K562 (cell line): ENCODE data around the gene ITGB5. TPM values are rescaled to one million over a fixed set of nuclear protein-coding genes. Genes with fewer than 3 reads are reported as not detected.

Experiments
- ATAC-seq: fragments of 200-7000 bp; cut with Tn5 transposase; 3 replicates; pipeline ENCODE4 v1.9.1; 2020; ENCODE audit warnings: moderate library complexity
- BruUV-seq: library from RNA; stranded (reverse); fragments of 400-500 nt; replicated peaks from 2 replicates; lab custom pipeline; 2021; lab: Mats Ljungman, UMichigan
- CTCF ChIA-PET: fragments of 300-600 bp; formaldehyde crosslinking; extraction: SDS; loops from one replicate; lab custom pipeline; 2021; ENCODE audit warnings: low intra/inter-chr PET ratio; lab: Yijun Ruan, JAX
- POLR2A ChIA-PET: fragments of 300-600, 350-650 bp; sonication (Branson Sonifier 250); formaldehyde crosslinking; extraction: SDS; loops from one replicate; lab custom pipeline; 2021; ENCODE audit warnings: antibody characterized with exemption, inconsistent platforms; lab: Yijun Ruan, JAX
- DNase-seq, 4 experiments: peaks; one replicate each; pipeline versions ENCODE4 v3.0.0 to v3.0.0-alpha.2; 2011 to 2018; ENCODE audit warnings: low spot score in 3 of 4, mixed read lengths in 3 of 4; ENCODE audit errors: extremely low read depth in 1 of 4
- FAIRE-seq: peaks from 2 replicates; lab custom pipeline; 2011; peaks lifted over from hg19 to GRCh38; lab: Jason Lieb, UNC
- H2AFZ ChIP-seq: 2 replicates; pipeline ENCODE4 v1.6.0; 2011; ENCODE audit warnings: low read depth, low read length, control low read depth, inconsistent platforms
- H3K27ac ChIP-seq: fragments of 200-600 bp; 3 replicates; pipeline ENCODE4 v1.8.0; 2011; ENCODE audit warnings: low read depth, mild to moderate bottlenecking, control low read depth, inconsistent platforms, low read length, moderate library complexity, mixed read lengths; ENCODE audit errors: extremely low read depth
- H3K27me3 ChIP-seq, 2 experiments: fragments of 300-600 bp in 1 of 2; 2 replicates in 1 of 2; 3 replicates in 1 of 2; pipeline versions ENCODE4 v1.6.0 to v1.8.0; 2011; ENCODE audit warnings: inconsistent platforms in 2 of 2, low read length in 2 of 2, mild to moderate bottlenecking in 1 of 2, mixed read lengths in 1 of 2, moderate library complexity in 1 of 2; ENCODE audit not compliant: control insufficient read depth in 2 of 2, insufficient read depth in 2 of 2
- H3K36me3 ChIP-seq: fragments of 300-600 bp; 3 replicates; pipeline ENCODE4 v1.8.0; 2011; ENCODE audit warnings: mild to moderate bottlenecking, low read length, inconsistent platforms; ENCODE audit not compliant: control insufficient read depth, insufficient read depth
- H3K4me1 ChIP-seq, 2 experiments: fragments of 200-600 bp in 1 of 2; replicated peaks in 1 of 2; 2 replicates in 1 of 2; 3 replicates in 1 of 2; pipeline versions ENCODE4 v1.5.1 to v1.8.0; 2011; ENCODE audit warnings: inconsistent platforms in 2 of 2, low read length in 2 of 2, mild to moderate bottlenecking in 1 of 2, mixed read lengths in 1 of 2, moderate library complexity in 1 of 2; ENCODE audit not compliant: control insufficient read depth in 2 of 2, insufficient read depth in 2 of 2
- H3K4me2 ChIP-seq: 2 replicates; pipeline ENCODE4 v1.6.1; 2011; ENCODE audit warnings: low read length, control low read depth, inconsistent platforms, mixed read lengths; ENCODE audit not compliant: insufficient read depth
- H3K4me3 ChIP-seq: fragments of 200-600 bp; sonication (generic), shearing (Covaris generic); 2 replicates; pipeline ENCODE4 v1.5.1; 2016; ENCODE audit warnings: control low read depth, inconsistent platforms
- H3K79me2 ChIP-seq: fragments of 200-600 bp; 3 replicates; pipeline ENCODE4 v1.8.0; 2011; ENCODE audit warnings: low read length, inconsistent platforms; ENCODE audit not compliant: control insufficient read depth, insufficient read depth
- H3K9ac ChIP-seq, 2 experiments: 2 replicates each; pipeline versions ENCODE4 v1.6.0 to v1.6.1; 2011; ENCODE audit warnings: low read depth in 2 of 2, low read length in 2 of 2, control low read depth in 1 of 2, inconsistent platforms in 1 of 2, mild to moderate bottlenecking in 1 of 2, mixed read lengths in 1 of 2; ENCODE audit not compliant: insufficient read depth in 1 of 2
- H3K9me1 ChIP-seq: one replicate; pipeline ENCODE4 v1.6.0; 2011; ENCODE audit warnings: inconsistent platforms, mild to moderate bottlenecking, low read length, moderate library complexity; ENCODE audit not compliant: control insufficient read depth, insufficient read depth
- H3K9me3 ChIP-seq: replicated peaks from 2 replicates; pipeline ENCODE4 v1.5.1; 2011; ENCODE audit warnings: low read depth, low read length, inconsistent platforms; ENCODE audit not compliant: control insufficient read depth, insufficient read depth
- H4K20me1 ChIP-seq: replicated peaks from 2 replicates; pipeline ENCODE4 v1.6.1; 2011; ENCODE audit warnings: low read length, inconsistent platforms, mixed read lengths; ENCODE audit not compliant: control insufficient read depth, insufficient read depth
- CBX8 ChIP-seq: fragments of 200-600 bp; sonication (generic); IDR thresholded peaks from 2 replicates; pipeline ENCODE4 v1.6.1; 2012; ENCODE audit warnings: borderline replicate concordance, mixed run types, low read depth, mild to moderate bottlenecking, moderate library complexity, mixed read lengths, low read length, control low read depth, inconsistent platforms; ENCODE audit not compliant: poor library complexity, severe bottlenecking; ENCODE audit errors: extremely low read depth
- DACH1 ChIP-seq: fragments of 450-650 bp; IDR thresholded peaks from 2 replicates; pipeline ENCODE4 v1.6.1; 2018; ENCODE audit not compliant: partially characterized antibody
- EHMT2 ChIP-seq: fragments of 450-650 bp; IDR thresholded peaks from 2 replicates; pipeline ENCODE4 v1.6.1; 2018; ENCODE audit warnings: antibody characterized with exemption
- HDAC6 ChIP-seq: IDR thresholded peaks from 2 replicates; pipeline ENCODE4 v1.6.1; 2012; ENCODE audit warnings: low read depth, mild to moderate bottlenecking, control low read depth, inconsistent platforms, low read length, moderate library complexity
- HEY1 ChIP-seq: fragments of 250-450 bp; sonication (Bioruptor Pico); IDR thresholded peaks from 2 replicates; pipeline ENCODE4 v1.5.0; 2020; ENCODE audit warnings: mild to moderate bottlenecking, moderate library complexity, borderline replicate concordance
- KLF10 ChIP-seq: fragments of 250-450 bp; sonication (Bioruptor Pico); IDR thresholded peaks from 2 replicates; pipeline ENCODE4 v1.6.1; 2021; ENCODE audit warnings: matching md5 sums
- POLR2AphosphoS5 ChIP-seq: IDR thresholded peaks from 2 replicates; pipeline ENCODE4 v1.6.1; 2011; ENCODE audit warnings: mild to moderate bottlenecking, low read depth, low read length, moderate library complexity; ENCODE audit not compliant: control insufficient read depth, insufficient read depth
- POLR3A ChIP-seq: IDR thresholded peaks from 2 replicates; pipeline ENCODE4 v1.6.1; 2011; ENCODE audit warnings: borderline replicate concordance, mild to moderate bottlenecking, moderate library complexity; ENCODE audit not compliant: insufficient read length, insufficient read depth; ENCODE audit errors: extremely low read depth
- RBM17 ChIP-seq: fragments of 200-400 bp; formaldehyde crosslinking; IDR thresholded peaks from 2 replicates; pipeline ENCODE4 v1.6.1; 2017; ENCODE audit warnings: low read depth, mild to moderate bottlenecking, low read length, borderline replicate concordance
- XRCC3 ChIP-seq: fragments of 450-650 bp; IDR thresholded peaks from 2 replicates; pipeline ENCODE4 v1.6.1; 2017; ENCODE audit warnings: mild to moderate bottlenecking, moderate library complexity
- WGBS: fragments of 100-300 bp; shearing (Covaris generic); methylation state at CpG from one replicate; pipeline ENCODE4 v1.1.6; 2016; ENCODE audit warnings: low coverage, mixed read lengths; ENCODE audit not compliant: insufficient coverage; ENCODE audit errors: missing lambda C conversion rate; 5-methylcytosine and 5-hydroxymethylcytosine counted together
- in situ Hi-C: fragments of 300-500 bp; cut with MboI; formaldehyde crosslinking; loops from 4 replicates; pipeline ENCODE4 v1.15.0; 2018; ENCODE audit warnings: inconsistent platforms, mixed read lengths
- intact Hi-C: fragments of 100-400 bp; cut with micrococcal nuclease; formaldehyde crosslinking; loops from 2 replicates; pipeline ENCODE4 v1.14.2; 2022
- polyA plus RNA-seq, 8 experiments: library from polyadenylated mRNA; depleted of rRNA in 4 of 8; stranded (reverse) in 5 of 8; unstranded in 3 of 8; fragments of >200 nt; fragmentation: Nextera tagmentation in 2 of 8; fragmentation: Illumina TruSeq in 1 of 8; extraction: Ambion mirVana in 2 of 8; extraction: Trizol in 1 of 8; gene quantifications; 2 replicates each; pipeline versions ENCODE4 v1.2.1 to v1.2.3, GENCODE V29; 2011 to 2014; ENCODE audit warnings: inconsistent platforms in 1 of 8, missing spikeins in 1 of 8
- total RNA-seq, 7 experiments: library from RNA; depleted of rRNA in 6 of 7; stranded (reverse); fragments of >200 nt in 6 of 7; fragmentation: Illumina TruSeq in 2 of 7; extraction: Trizol in 2 of 7; gene quantifications; 2 replicates each; pipeline versions ENCODE4 v1.2.1 to v1.2.3, GENCODE V29; 2011 to 2021; ENCODE audit warnings: low replicate concordance in 1 of 7
- TF ChIP-seq, protein P1 (sequence below): fragments of 250-450 bp; sonication (Bioruptor Pico); IDR thresholded peaks from 2 replicates; pipeline ENCODE4 v1.5.0; 2021; ENCODE audit warnings: mild to moderate bottlenecking, borderline replicate concordance
- TF ChIP-seq, protein P2 (sequence below): sonication (generic); formaldehyde crosslinking; IDR thresholded peaks from 2 replicates; pipeline ENCODE4 v1.8.1; 2023; ENCODE audit warnings: mild to moderate bottlenecking, missing genetic modification reagents

The ITGB5 gene
- total and polyA plus RNA-seq, 9 of the 15 experiments (the other 6 are each of a cell fraction or from before 2014, with no cell fraction given), result 1.7 to 46.8 (median 9.9) TPM

GRCh38 chr3:124774841-124775402 is 112.2 kb downstream of the ITGB5 start (continued):
- TF ChIP-seq, protein P1, sequence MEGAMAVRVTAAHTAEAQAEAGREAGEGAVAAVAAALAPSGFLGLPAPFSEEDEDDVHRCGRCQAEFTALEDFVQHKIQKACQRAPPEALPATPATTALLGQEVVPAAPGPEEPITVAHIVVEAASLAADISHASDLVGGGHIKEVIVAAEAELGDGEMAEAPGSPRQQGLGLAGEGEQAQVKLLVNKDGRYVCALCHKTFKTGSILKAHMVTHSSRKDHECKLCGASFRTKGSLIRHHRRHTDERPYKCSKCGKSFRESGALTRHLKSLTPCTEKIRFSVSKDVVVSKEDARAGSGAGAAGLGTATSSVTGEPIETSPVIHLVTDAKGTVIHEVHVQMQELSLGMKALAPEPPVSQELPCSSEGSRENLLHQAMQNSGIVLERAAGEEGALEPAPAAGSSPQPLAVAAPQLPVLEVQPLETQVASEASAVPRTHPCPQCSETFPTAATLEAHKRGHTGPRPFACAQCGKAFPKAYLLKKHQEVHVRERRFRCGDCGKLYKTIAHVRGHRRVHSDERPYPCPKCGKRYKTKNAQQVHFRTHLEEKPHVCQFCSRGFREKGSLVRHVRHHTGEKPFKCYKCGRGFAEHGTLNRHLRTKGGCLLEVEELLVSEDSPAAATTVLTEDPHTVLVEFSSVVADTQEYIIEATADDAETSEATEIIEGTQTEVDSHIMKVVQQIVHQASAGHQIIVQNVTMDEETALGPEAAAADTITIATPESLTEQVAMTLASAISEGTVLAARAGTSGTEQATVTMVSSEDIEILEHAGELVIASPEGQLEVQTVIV (CRISPR knock-in tag), result no peak
- TF ChIP-seq, all 486 proteins: peak for 0

- Histone ChIP-seq H3K79me2 (no peaks in the 10 kb centered on the region), H2AFZ (no peak overlapping the region), H3K4me2 (no peak overlapping the region), H3K4me1 (peaks cover 5 to 8% of the 10 kb centered on the region in 2 experiments; a peak in 4 of 5 replicates), H3K27me3 (no peaks in the 10 kb centered on the region; a peak in 1 of 5 replicates), H3K4me3 (no peak overlapping the region), H3K9ac (no peak overlapping the region), H3K9me3 (no peaks in the 10 kb centered on the region), H3K27ac (no peak overlapping the region), H3K36me3 (no peaks in the 10 kb centered on the region), H3K9me1 (peaks cover 6% of the 10 kb centered on the region), H4K20me1 (peaks cover 11% of the 10 kb centered on the region)
- WGBS, result 44% methylated on average over 5 of the region's 6 CpGs
- in situ Hi-C loops (no loop called here), intact Hi-C loops (loop anchor here (5.0 kb wide), 1 partner anchor 113 kb away; the partner anchor contains the start of gene ITGB5)
- TF ChIP-seq XRCC3 (no peak), POLR2AphosphoS5 (no peak), POLR3A (no peak), DACH1 (no peak), HDAC6 (no peak), RBM17 (no peak), KLF10 (CRISPR knock-in tag) (no peak), HEY1 (CRISPR knock-in tag) (no peak), CBX8 (no peak), EHMT2 (no peak)
- TF ChIP-seq, protein P2, sequence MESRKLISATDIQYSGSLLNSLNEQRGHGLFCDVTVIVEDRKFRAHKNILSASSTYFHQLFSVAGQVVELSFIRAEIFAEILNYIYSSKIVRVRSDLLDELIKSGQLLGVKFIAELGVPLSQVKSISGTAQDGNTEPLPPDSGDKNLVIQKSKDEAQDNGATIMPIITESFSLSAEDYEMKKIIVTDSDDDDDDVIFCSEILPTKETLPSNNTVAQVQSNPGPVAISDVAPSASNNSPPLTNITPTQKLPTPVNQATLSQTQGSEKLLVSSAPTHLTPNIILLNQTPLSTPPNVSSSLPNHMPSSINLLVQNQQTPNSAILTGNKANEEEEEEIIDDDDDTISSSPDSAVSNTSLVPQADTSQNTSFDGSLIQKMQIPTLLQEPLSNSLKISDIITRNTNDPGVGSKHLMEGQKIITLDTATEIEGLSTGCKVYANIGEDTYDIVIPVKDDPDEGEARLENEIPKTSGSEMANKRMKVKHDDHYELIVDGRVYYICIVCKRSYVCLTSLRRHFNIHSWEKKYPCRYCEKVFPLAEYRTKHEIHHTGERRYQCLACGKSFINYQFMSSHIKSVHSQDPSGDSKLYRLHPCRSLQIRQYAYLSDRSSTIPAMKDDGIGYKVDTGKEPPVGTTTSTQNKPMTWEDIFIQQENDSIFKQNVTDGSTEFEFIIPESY (CRISPR knock-in tag), result no peak
- ChIA-PET CTCF (no interaction called here), POLR2A (no interaction called here)
- BruUV-seq, result no TSS peak
- ATAC-seq (no peak), DNase-seq (no peak), FAIRE-seq (no peak)
These were observed 112.8 kb downstream of the ITGB5 start for GRCh38 chr3:124774327-124774718.
